Measurements from ENCODE around the gene HERPUD1. TPM values are rescaled to one million over a fixed set of nuclear protein-coding genes. Genes with fewer than 3 reads are reported as not detected.

Gene HERPUD1
- total and polyA plus RNA-seq, 2 of the 13 experiments (the other 11 are each of a cell fraction or from before 2014, with no cell fraction given), result 96.2 to 323 TPM

DNA sequence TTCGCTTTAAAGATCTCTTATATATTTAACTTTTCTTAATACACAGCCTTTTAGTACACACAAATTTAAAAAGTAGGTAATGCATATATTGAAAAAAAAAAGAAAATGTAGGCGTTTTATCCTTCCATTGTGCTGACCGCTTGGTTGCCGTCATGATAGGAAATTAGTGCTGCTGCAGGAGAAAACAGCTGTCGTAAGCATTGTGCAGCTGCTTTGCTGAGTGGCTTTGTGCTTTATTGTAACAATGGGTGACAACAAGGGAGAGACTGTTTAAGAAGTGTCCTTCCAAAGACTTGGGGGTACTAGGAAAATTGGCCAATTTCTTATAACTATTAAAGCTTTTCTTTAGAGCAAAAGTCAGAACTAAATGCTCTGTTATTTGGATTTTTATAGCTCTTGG, 5.0 kb downstream of the HERPUD1 start (continued):
- TF ChIP-seq, protein P1, sequence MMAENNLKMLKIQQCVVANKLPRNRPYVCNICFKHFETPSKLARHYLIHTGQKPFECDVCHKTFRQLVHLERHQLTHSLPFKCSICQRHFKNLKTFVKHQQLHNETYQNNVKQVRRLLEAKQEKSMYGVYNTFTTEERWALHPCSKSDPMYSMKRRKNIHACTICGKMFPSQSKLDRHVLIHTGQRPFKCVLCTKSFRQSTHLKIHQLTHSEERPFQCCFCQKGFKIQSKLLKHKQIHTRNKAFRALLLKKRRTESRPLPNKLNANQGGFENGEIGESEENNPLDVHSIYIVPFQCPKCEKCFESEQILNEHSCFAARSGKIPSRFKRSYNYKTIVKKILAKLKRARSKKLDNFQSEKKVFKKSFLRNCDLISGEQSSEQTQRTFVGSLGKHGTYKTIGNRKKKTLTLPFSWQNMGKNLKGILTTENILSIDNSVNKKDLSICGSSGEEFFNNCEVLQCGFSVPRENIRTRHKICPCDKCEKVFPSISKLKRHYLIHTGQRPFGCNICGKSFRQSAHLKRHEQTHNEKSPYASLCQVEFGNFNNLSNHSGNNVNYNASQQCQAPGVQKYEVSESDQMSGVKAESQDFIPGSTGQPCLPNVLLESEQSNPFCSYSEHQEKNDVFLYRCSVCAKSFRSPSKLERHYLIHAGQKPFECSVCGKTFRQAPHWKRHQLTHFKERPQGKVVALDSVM (CRISPR knock-in tag; IDR thresholded peaks at IDR 0.05), result no peak
- TF ChIP-seq CREM (IDR thresholded peaks at IDR 0.05) (no peak), CREM (CRISPR knock-in tag; IDR thresholded peaks at IDR 0.05) (no peak), TGIF2 (CRISPR knock-in tag; IDR thresholded peaks at IDR 0.05) (no peak)

DNA sequence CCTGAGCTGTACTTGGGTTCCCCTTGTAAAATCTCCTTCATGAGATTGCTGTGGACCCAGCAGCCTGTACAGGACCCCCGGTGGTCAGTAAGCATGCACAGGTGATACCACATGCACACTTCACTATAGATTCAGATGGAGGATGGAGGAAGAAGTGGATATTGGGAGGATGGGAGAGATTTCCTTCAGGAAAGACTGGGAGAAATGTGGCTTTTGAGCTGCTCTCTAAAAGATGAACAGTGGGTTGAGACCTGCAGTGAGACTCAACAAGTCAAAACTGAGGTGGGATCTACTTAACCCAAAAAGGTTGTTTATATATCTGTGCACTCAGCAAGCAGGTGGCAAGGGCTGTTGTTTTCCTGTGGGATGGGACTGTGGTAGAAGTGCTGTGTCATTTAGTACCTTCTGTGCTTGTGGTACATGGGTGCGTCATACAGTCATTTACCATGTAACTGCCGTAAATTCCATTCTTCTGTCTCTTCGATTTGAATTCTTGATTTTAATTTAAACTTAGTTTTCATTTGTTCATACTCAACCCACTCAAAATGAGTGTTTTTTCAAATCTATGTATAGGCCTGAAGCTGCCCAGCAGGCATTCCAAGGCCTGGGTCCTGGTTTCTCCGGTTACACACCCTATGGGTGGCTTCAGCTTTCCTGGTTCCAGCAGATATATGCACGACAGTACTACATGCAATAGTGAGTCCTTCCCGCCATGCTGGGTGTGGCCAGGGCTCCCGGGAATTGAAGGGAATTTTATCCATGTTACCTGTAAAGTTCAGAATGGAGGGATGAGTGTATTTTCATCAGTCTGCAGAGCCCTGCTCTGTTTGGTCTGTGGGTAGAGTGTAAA, 6.9 kb downstream of the HERPUD1 start:
- TF ChIP-seq ZNF138 (CRISPR knock-in tag; IDR thresholded peaks at IDR 0.05; ENCODE audit: low read depth) (no peak), RARG (CRISPR knock-in tag; IDR thresholded peaks at IDR 0.05; ENCODE audit: low read depth) (no peak), ZNF768 (CRISPR knock-in tag; IDR thresholded peaks at IDR 0.05) (no peak), RBM22 (optimal IDR thresholded peaks at IDR 0.05; ENCODE audit: low read length) (peak; percentile 92), POLR2A (IDR thresholded peaks at IDR 0.05; ENCODE audit: insufficient read depth in 1 of 2, low read depth in 2 of 2, low read length in 2 of 2) (peak in 1 of 2 experiments; percentile 57; a peak in 3 of 4 replicates), RBFOX2 (IDR thresholded peaks at IDR 0.05; ENCODE audit: low read depth, low read length) (peak; percentile 73), POLR2AphosphoS2 (IDR thresholded peaks at IDR 0.05; ENCODE audit: low read depth, low read length) (peak; percentile 77), POLR2G (IDR thresholded peaks at IDR 0.05; ENCODE audit: low read depth, low read length) (peak; percentile 66), PAF1 (CRISPR knock-in tag; IDR thresholded peaks at IDR 0.05) (0 out of 2 replicates have a peak, but pooled peaks have one; percentile 55), MIXL1 (CRISPR knock-in tag; IDR thresholded peaks at IDR 0.05) (no peak), NFE2L2 (IDR thresholded peaks at IDR 0.05; ENCODE audit: low read length) (0 out of 2 replicates have a peak, but pooled peaks have one; percentile 36), SOX13 (IDR thresholded peaks at IDR 0.05) (no peak), SOX13 (CRISPR knock-in tag; conservative IDR thresholded peaks at IDR 0.05 in 1 of 2, IDR thresholded peaks at IDR 0.05 in 1 of 2) (peak in 1 of 2 experiments; percentile 64; a peak in 1 of 4 replicates), POLR2AphosphoS5 (IDR thresholded peaks at IDR 0.05; ENCODE audit: low read depth, low read length) (peak; percentile 61; the same call in 1 of the 2 replicates)
- intact Hi-C loops (cut with micrococcal nuclease; ENCODE audit: unreplicated experiment) (no loop called here), in situ Hi-C loops (cut with HindIII; ENCODE audit: extremely low pct_ligation_motif_present, low pct_unique_long_range_greater_than_20kb) (no loop called here)
- no peaks in the 10 kb centered on the region; a peak in 1 of 5 replicates for H3K27me3 ChIP-seq (ENCODE audit: control insufficient read depth in 1 of 2, insufficient read depth in 2 of 2, low read length in 2 of 2)
- H4K20me1 ChIP-seq (ENCODE audit: insufficient read depth, low read length), result peaks cover 92% of the 10 kb centered on the region
- H3K4me1 ChIP-seq (ENCODE audit: insufficient read depth, low read length), result peaks cover 60% of the 10 kb centered on the region
- H2AFZ ChIP-seq (ENCODE audit: low read length), result no peak overlapping the region
- H3K27ac ChIP-seq (ENCODE audit: extremely low read length, insufficient read depth, low read length), result no peak overlapping the region
- no peak overlapping the region for H3K4me3 ChIP-seq (replicated peaks in 1 of 3; ENCODE audit: insufficient read depth in 1 of 3, low read depth in 2 of 3, low read length in 3 of 3)
- ChIA-PET POLR2A (interaction anchor here (0.5 to 1.8 kb wide), 4 partner anchors 8 to 75 kb away, joined by 3 to 7 read pairs (median 4); no protein-coding TSS in a partner anchor), CTCF (ENCODE audit: low intra/inter-chr PET ratio, low total read pairs) (no interaction called here)
- ATAC-seq (peak; percentile 26), FAIRE-seq (no peak), DNase-seq (ENCODE audit: low spot score) (no peak)
- 93% methylated on average over 8 of the region's 8 CpGs for WGBS (ENCODE audit: low lambda C conversion rate)
- no peaks in the 10 kb centered on the region for H3K9me3 ChIP-seq (ENCODE audit: low read length)
- BruUV-seq (replicated peaks), result no TSS peak
- H3K9ac ChIP-seq (ENCODE audit: insufficient read depth, low read depth, low read length), result no peak overlapping the region
- H3K36me3 ChIP-seq (replicated peaks in 1 of 2; ENCODE audit: control insufficient read depth in 1 of 2, insufficient read depth in 2 of 2, low read length in 2 of 2), result peaks cover 48 to 89% of the 10 kb centered on the region in 2 experiments
- H3K4me2 ChIP-seq (ENCODE audit: low read depth, low read length), result no peak overlapping the region
- peaks cover 47% of the 10 kb centered on the region for H3K79me2 ChIP-seq (ENCODE audit: insufficient read depth, low read length)
